ENCODE data around the gene DERL2. TPM values are rescaled to one million over a fixed set of nuclear protein-coding genes. Genes with fewer than 3 reads are reported as not detected.

The DERL2 gene
- total RNA-seq, 1 donor from 2014 or later = 32.5 TPM

GRCh38 chr17:5472511-5472910, 13.5 kb downstream of the DERL2 start:
- intact Hi-C loops (cut with micrococcal nuclease) = no loop called here
- peaks cover 18% of the 10 kb centered on the region for H3K4me1 ChIP-seq
- no peak overlapping the region for H3K27ac ChIP-seq (replicated peaks)
- no peak overlapping the region for H3K4me3 ChIP-seq
- no peaks in the 10 kb centered on the region for H3K9me3 ChIP-seq (replicated peaks)
- TF ChIP-seq CTCF (IDR thresholded peaks at IDR 0.05; ENCODE audit: borderline replicate concordance) = no peak
- H3K27me3 ChIP-seq (ENCODE audit: low read depth) = no peaks in the 10 kb centered on the region
- DNase-seq = no peak
- peaks cover 54% of the 10 kb centered on the region for H3K36me3 ChIP-seq

GRCh38 chr17:5468075-5468473, 17.9 kb downstream of the DERL2 start:
- H3K4me1 ChIP-seq = peaks cover 28% of the 10 kb centered on the region
- no peaks in the 10 kb centered on the region for H3K27me3 ChIP-seq (ENCODE audit: low read depth)
- H3K9me3 ChIP-seq (replicated peaks) = no peaks in the 10 kb centered on the region
- H3K4me3 ChIP-seq = peak overlapping the region; percentile 98
- no peak for DNase-seq
- intact Hi-C loops (cut with micrococcal nuclease) = no loop called here
- H3K27ac ChIP-seq (replicated peaks) = peak overlapping the region; percentile 84
- no peak for TF ChIP-seq CTCF (IDR thresholded peaks at IDR 0.05; ENCODE audit: borderline replicate concordance)
- peaks cover 10% of the 10 kb centered on the region for H3K36me3 ChIP-seq

GRCh38 chr17:5467416-5467815, 18.6 kb downstream of the DERL2 start:
- Histone ChIP-seq H3K9me3 (replicated peaks) (no peaks in the 10 kb centered on the region), H3K36me3 (peaks cover 7% of the 10 kb centered on the region), H3K27me3 (ENCODE audit: low read depth) (no peaks in the 10 kb centered on the region), H3K4me3 (peak overlapping the region; percentile 98), H3K27ac (replicated peaks) (no peak overlapping the region), H3K4me1 (peaks cover 28% of the 10 kb centered on the region)
- no peak for DNase-seq
- intact Hi-C loops (cut with micrococcal nuclease) = no loop called here
- no peak for TF ChIP-seq CTCF (IDR thresholded peaks at IDR 0.05; ENCODE audit: borderline replicate concordance)

GRCh38 chr17:5466295-5466694, 19.7 kb downstream of the DERL2 start:
- H3K36me3 ChIP-seq = peaks cover 13% of the 10 kb centered on the region
- H3K9me3 ChIP-seq (replicated peaks) = no peaks in the 10 kb centered on the region
- H3K4me3 ChIP-seq = no peak overlapping the region
- intact Hi-C loops (cut with micrococcal nuclease) = no loop called here
- peaks cover 28% of the 10 kb centered on the region for H3K4me1 ChIP-seq
- DNase-seq = no peak
- H3K27ac ChIP-seq (replicated peaks) = no peak overlapping the region
- H3K27me3 ChIP-seq (ENCODE audit: low read depth) = no peaks in the 10 kb centered on the region
- no peak for TF ChIP-seq CTCF (IDR thresholded peaks at IDR 0.05; ENCODE audit: borderline replicate concordance)

GRCh38 chr17:5464717-5465507, 21.1 kb downstream of the DERL2 start:
- Histone ChIP-seq H3K36me3 (peaks cover 27% of the 10 kb centered on the region), H3K9me3 (replicated peaks) (no peaks in the 10 kb centered on the region), H3K4me3 (no peak overlapping the region), H3K27ac (replicated peaks) (no peak overlapping the region), H3K4me1 (peaks cover 28% of the 10 kb centered on the region), H3K27me3 (ENCODE audit: low read depth) (no peaks in the 10 kb centered on the region)
- intact Hi-C loops (cut with micrococcal nuclease) = no loop called here
- no peak for DNase-seq
- no peak for TF ChIP-seq CTCF (IDR thresholded peaks at IDR 0.05; ENCODE audit: borderline replicate concordance)

Data from left ventricle myocardium inferior (tissue), 1 donor.